Esophagus squamous epithelium (tissue), 4 donors: ENCODE measurements around the gene SNCAIP.

Experiments used
- CTCF ChIP-seq, 6 experiments: fragments of 450-650 bp in 4 of 6; fragments of 200-600 bp in 2 of 6; sonication (generic) in 2 of 6; IDR thresholded peaks; one replicate each; pipeline ENCODE4 v1.5.1; 2016 to 2019; ENCODE audit warnings: antibody characterized with exemption in 6 of 6, mild to moderate bottlenecking in 4 of 6, moderate library complexity in 4 of 6
- POLR2A ChIP-seq, 4 donors: fragments of 450-650 bp; IDR thresholded peaks; one replicate each; pipeline ENCODE4 v1.6.1; 2017; ENCODE audit warnings: antibody characterized with exemption in 4 of 4, mild to moderate bottlenecking in 4 of 4, moderate library complexity in 3 of 4

- TF ChIP-seq CTCF (IDR thresholded peaks at IDR 0.05), result no peak
- TF ChIP-seq POLR2A (IDR thresholded peaks at IDR 0.05), result no peak
These were observed 154.0 kb downstream of the SNCAIP start for GRCh38 chr5:122465994-122466393.
